Esophagus squamous epithelium (tissue), 4 donors: ENCODE results near the gene UBAP2L.

Experiments
- CTCF ChIP-seq, 6 experiments: fragments of 450-650 bp in 4 of 6; fragments of 200-600 bp in 2 of 6; sonication (generic) in 2 of 6; IDR thresholded peaks; one replicate each; pipeline ENCODE4 v1.5.1; 2016 to 2019; ENCODE audit warnings: antibody characterized with exemption in 6 of 6, mild to moderate bottlenecking in 4 of 6, moderate library complexity in 4 of 6
- POLR2A ChIP-seq, 4 donors: fragments of 450-650 bp; IDR thresholded peaks; one replicate each; pipeline ENCODE4 v1.6.1; 2017; ENCODE audit warnings: antibody characterized with exemption in 4 of 4, mild to moderate bottlenecking in 4 of 4, moderate library complexity in 3 of 4

- TF ChIP-seq CTCF (IDR thresholded peaks at IDR 0.05): no peak
- no peak for TF ChIP-seq POLR2A (IDR thresholded peaks at IDR 0.05)
These were observed 7.5 kb upstream of the UBAP2L start for GRCh38 chr1:154213274-154213673.
